Tibial nerve (tissue), 4 donors: ENCODE results near the gene PNMT.

Experiments used
- EP300 ChIP-seq, 2 donors: sonication (generic); formaldehyde crosslinking; IDR thresholded peaks; one replicate each; pipeline ENCODE4 v1.6.1; 2017; ENCODE audit warnings: antibody characterized with exemption in 2 of 2, mild to moderate bottlenecking in 1 of 2
- POLR2A ChIP-seq, 2 donors: fragments of 450-650 bp; IDR thresholded peaks; one replicate each; pipeline ENCODE4 v1.6.1; 2017; ENCODE audit warnings: antibody characterized with exemption in 2 of 2, mild to moderate bottlenecking in 2 of 2, moderate library complexity in 2 of 2
- TF ChIP-seq, protein P1 (sequence below), 5 experiments: fragments of 200-600 bp in 3 of 5; fragments of 450-650 bp in 2 of 5; sonication (generic) in 3 of 5; IDR thresholded peaks; one replicate each; pipeline ENCODE4 v1.5.1; 2016 to 2019; ENCODE audit warnings: antibody characterized with exemption in 5 of 5, mild to moderate bottlenecking in 3 of 5, moderate library complexity in 2 of 5

DNA sequence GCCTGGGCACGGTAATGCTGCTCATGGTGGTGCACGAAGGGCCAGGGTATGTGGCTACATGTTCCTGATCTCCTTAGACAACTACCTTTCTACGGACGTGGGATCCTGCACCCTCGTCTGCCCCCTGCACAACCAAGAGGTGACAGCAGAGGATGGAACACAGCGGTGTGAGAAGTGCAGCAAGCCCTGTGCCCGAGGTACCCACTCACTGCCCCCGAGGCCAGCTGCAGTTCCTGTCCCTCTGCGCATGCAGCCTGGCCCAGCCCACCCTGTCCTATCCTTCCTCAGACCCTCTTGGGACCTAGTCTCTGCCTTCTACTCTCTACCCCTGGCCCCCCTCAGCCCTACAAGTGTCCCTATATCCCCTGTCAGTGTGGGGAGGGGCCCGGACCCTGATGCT is 43.6 kb downstream of the PNMT start:
- TF ChIP-seq, protein P1, sequence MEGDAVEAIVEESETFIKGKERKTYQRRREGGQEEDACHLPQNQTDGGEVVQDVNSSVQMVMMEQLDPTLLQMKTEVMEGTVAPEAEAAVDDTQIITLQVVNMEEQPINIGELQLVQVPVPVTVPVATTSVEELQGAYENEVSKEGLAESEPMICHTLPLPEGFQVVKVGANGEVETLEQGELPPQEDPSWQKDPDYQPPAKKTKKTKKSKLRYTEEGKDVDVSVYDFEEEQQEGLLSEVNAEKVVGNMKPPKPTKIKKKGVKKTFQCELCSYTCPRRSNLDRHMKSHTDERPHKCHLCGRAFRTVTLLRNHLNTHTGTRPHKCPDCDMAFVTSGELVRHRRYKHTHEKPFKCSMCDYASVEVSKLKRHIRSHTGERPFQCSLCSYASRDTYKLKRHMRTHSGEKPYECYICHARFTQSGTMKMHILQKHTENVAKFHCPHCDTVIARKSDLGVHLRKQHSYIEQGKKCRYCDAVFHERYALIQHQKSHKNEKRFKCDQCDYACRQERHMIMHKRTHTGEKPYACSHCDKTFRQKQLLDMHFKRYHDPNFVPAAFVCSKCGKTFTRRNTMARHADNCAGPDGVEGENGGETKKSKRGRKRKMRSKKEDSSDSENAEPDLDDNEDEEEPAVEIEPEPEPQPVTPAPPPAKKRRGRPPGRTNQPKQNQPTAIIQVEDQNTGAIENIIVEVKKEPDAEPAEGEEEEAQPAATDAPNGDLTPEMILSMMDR (IDR thresholded peaks at IDR 0.05): no peak
- no peak for TF ChIP-seq EP300 (IDR thresholded peaks at IDR 0.05)
- TF ChIP-seq POLR2A (IDR thresholded peaks at IDR 0.05): no peak
